Hepatocyte (in vitro differentiated cells): Measurements from ENCODE around the gene MEP1B. TPM values are rescaled to one million over a fixed set of nuclear protein-coding genes. Genes with fewer than 3 reads are reported as not detected.
A peak's percentile ranks its signal among the peaks of the same experiment; 100 is the strongest.

Source experiments
- DNase-seq: peaks from one replicate; pipeline ENCODE4 v3.0.0-alpha.2; 2016; ENCODE audit warnings: low spot score
- H2AFZ ChIP-seq: fragments of 200-600 bp; sonication (generic); 2 replicates; pipeline ENCODE4 v1.6.0; 2016; ENCODE audit warnings: antibody characterized with exemption, mild to moderate bottlenecking
- H3K27ac ChIP-seq: fragments of 200-600 bp; sonication (generic); 2 replicates; pipeline ENCODE4 v1.5.1; 2016; ENCODE audit warnings: mild to moderate bottlenecking
- H3K27me3 ChIP-seq: fragments of 200-600 bp; sonication (generic); 2 replicates; pipeline ENCODE4 v1.6.1; 2016
- H3K36me3 ChIP-seq: fragments of 200-600 bp; sonication (generic); replicated peaks from 2 replicates; pipeline ENCODE4 v1.5.1; 2016; ENCODE audit warnings: low read depth; ENCODE audit not compliant: insufficient read depth
- H3K4me1 ChIP-seq: fragments of 200-600 bp; sonication (generic); 2 replicates; pipeline ENCODE4 v1.5.1; 2016; ENCODE audit warnings: mild to moderate bottlenecking, moderate library complexity; ENCODE audit not compliant: insufficient read depth
- H3K4me2 ChIP-seq: fragments of 200-600 bp; sonication (generic); 2 replicates; pipeline ENCODE4 v1.6.0; 2016
- H3K4me3 ChIP-seq: fragments of 200-600 bp; sonication (generic); 2 replicates; pipeline ENCODE4 v1.5.1; 2016; ENCODE audit warnings: mild to moderate bottlenecking
- H3K79me2 ChIP-seq: fragments of 200-600 bp; sonication (generic); 2 replicates; pipeline ENCODE4 v1.6.0; 2017; ENCODE audit warnings: mild to moderate bottlenecking
- H3K9me2 ChIP-seq: fragments of 200-600 bp; sonication (generic); replicated peaks from 2 replicates; pipeline ENCODE4 v1.6.0; 2017; ENCODE audit warnings: mild to moderate bottlenecking; ENCODE audit not compliant: insufficient read depth
- H3K9me3 ChIP-seq: fragments of 200-600 bp; sonication (generic); 2 replicates; pipeline ENCODE4 v1.5.1; 2016; ENCODE audit warnings: low read depth, mild to moderate bottlenecking
- H4K20me1 ChIP-seq: fragments of 200-600 bp; sonication (generic); 2 replicates; pipeline ENCODE4 v1.6.0; 2016; ENCODE audit warnings: mild to moderate bottlenecking; ENCODE audit not compliant: insufficient read depth, poor library complexity, severe bottlenecking
- EZH2 ChIP-seq: fragments of 200-600 bp; sonication (generic); IDR thresholded peaks from 2 replicates; pipeline ENCODE4 v1.6.1; 2016; ENCODE audit warnings: antibody characterized with exemption, mild to moderate bottlenecking, borderline replicate concordance
- EZH2phosphoT487 ChIP-seq: fragments of 200-600 bp; sonication (generic); IDR thresholded peaks from one replicate; pipeline ENCODE4 v1.6.1; 2018; ENCODE audit warnings: antibody characterized with exemption, mild to moderate bottlenecking, low read depth, moderate library complexity; ENCODE audit not compliant: unreplicated experiment, severe bottlenecking
- WGBS: methylation state at CpG from one replicate; pipeline ENCODE4 v1.1.6; 2016; ENCODE audit warnings: low lambda C conversion rate; ENCODE audit errors: missing lambda C conversion rate; 5-methylcytosine and 5-hydroxymethylcytosine counted together
- polyA plus RNA-seq: library from polyadenylated mRNA; unstranded; fragments of >200 nt; fragmentation: Nextera tagmentation; extraction: Ambion mirVana; gene quantifications from 2 replicates; pipeline ENCODE4 v1.2.1, GENCODE V29; 2016
- total RNA-seq: library from RNA; depleted of rRNA; stranded (reverse); fragments of >200 nt; gene quantifications from 2 replicates; pipeline ENCODE4 v1.2.3, GENCODE V29; 2014
- TF ChIP-seq, protein P1 (sequence below): fragments of 200-600 bp; sonication (generic); IDR thresholded peaks from 2 replicates; pipeline ENCODE4 v1.5.1; 2016; ENCODE audit warnings: antibody characterized with exemption, mild to moderate bottlenecking; ENCODE audit not compliant: poor library complexity

MEP1B gene
- total and polyA plus RNA-seq, 2 experiments from 2014 or later: 0.22 to 2.3 TPM

GRCh38 chr18:32209685-32210445, 20.0 kb downstream of the MEP1B start:
- Histone ChIP-seq H3K36me3 (no peaks in the 10 kb centered on the region), H3K9me2 (no peaks in the 10 kb centered on the region), H2AFZ (no peak overlapping the region), H3K4me1 (peaks cover 52% of the 10 kb centered on the region), H3K4me2 (no peak overlapping the region), H3K79me2 (no peaks in the 10 kb centered on the region), H3K4me3 (no peak overlapping the region), H3K9me3 (no peaks in the 10 kb centered on the region), H4K20me1 (no peaks in the 10 kb centered on the region), H3K27me3 (no peaks in the 10 kb centered on the region), H3K27ac (no peak overlapping the region)
- TF ChIP-seq EZH2 (no peak), EZH2phosphoT487 (no peak)
- TF ChIP-seq, protein P1, sequence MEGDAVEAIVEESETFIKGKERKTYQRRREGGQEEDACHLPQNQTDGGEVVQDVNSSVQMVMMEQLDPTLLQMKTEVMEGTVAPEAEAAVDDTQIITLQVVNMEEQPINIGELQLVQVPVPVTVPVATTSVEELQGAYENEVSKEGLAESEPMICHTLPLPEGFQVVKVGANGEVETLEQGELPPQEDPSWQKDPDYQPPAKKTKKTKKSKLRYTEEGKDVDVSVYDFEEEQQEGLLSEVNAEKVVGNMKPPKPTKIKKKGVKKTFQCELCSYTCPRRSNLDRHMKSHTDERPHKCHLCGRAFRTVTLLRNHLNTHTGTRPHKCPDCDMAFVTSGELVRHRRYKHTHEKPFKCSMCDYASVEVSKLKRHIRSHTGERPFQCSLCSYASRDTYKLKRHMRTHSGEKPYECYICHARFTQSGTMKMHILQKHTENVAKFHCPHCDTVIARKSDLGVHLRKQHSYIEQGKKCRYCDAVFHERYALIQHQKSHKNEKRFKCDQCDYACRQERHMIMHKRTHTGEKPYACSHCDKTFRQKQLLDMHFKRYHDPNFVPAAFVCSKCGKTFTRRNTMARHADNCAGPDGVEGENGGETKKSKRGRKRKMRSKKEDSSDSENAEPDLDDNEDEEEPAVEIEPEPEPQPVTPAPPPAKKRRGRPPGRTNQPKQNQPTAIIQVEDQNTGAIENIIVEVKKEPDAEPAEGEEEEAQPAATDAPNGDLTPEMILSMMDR: no peak
- DNase-seq: no peak
- WGBS: 53% methylated on average over 10 of the region's 10 CpGs

GRCh38 chr18:32213693-32214092, 23.9 kb downstream of the MEP1B start:
- H4K20me1 ChIP-seq: no peaks in the 10 kb centered on the region
- peaks cover 33% of the 10 kb centered on the region for H3K4me1 ChIP-seq
- WGBS: 58% methylated on average over 2 of the region's 2 CpGs
- peak overlapping the region; percentile 59 for H3K4me2 ChIP-seq
- H3K9me3 ChIP-seq: no peaks in the 10 kb centered on the region
- H3K79me2 ChIP-seq: no peaks in the 10 kb centered on the region
- peak overlapping the region; percentile 75 for H3K27ac ChIP-seq
- DNase-seq: peak; percentile 53
- H3K9me2 ChIP-seq: no peaks in the 10 kb centered on the region
- no peaks in the 10 kb centered on the region for H3K27me3 ChIP-seq
- no peaks in the 10 kb centered on the region for H3K36me3 ChIP-seq
- no peak overlapping the region for H2AFZ ChIP-seq
- no peak overlapping the region for H3K4me3 ChIP-seq
- TF ChIP-seq, protein P1: no peak
- TF ChIP-seq EZH2phosphoT487: no peak
- no peak for TF ChIP-seq EZH2

DNA sequence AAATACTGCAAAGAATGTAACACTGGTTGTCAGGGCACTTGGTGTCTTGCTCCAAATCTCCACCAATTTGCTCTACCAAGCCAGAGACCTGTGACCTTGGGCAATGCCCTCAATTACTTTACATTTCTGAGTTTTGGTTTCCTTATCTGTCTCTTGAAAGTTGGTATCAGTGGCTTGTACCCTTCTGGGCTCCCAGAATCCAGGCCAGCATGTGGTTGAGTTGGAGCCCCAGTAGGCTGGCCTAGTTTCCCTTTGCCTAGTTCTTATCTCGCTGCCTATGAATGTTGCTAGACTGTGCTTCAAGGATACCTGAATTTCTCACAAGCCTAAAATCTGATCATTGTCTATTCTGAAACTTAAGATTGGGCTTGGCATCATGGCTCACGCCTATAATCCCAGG, 26.6 kb downstream of the MEP1B start:
- Histone ChIP-seq H3K4me3 (no peak overlapping the region), H3K27ac (no peak overlapping the region), H3K4me1 (peaks cover 19% of the 10 kb centered on the region), H2AFZ (no peak overlapping the region), H3K79me2 (no peaks in the 10 kb centered on the region), H3K9me2 (no peaks in the 10 kb centered on the region), H3K27me3 (no peaks in the 10 kb centered on the region), H4K20me1 (no peaks in the 10 kb centered on the region), H3K9me3 (no peaks in the 10 kb centered on the region), H3K4me2 (no peak overlapping the region), H3K36me3 (no peaks in the 10 kb centered on the region)
- DNase-seq: no peak
- WGBS: 93% methylated on average over 2 of the region's 2 CpGs
- TF ChIP-seq, protein P1: no peak
- no peak for TF ChIP-seq EZH2phosphoT487
- no peak for TF ChIP-seq EZH2
